ENCODE data around the gene PHC2. TPM values are rescaled to one million over a fixed set of nuclear protein-coding genes. Genes with fewer than 3 reads are reported as not detected.

The PHC2 gene
- polyA plus RNA-seq, 1 donor (not counting 4 experiments of a cell fraction or from before 2014, with no cell fraction given): 51.7 TPM

DNA sequence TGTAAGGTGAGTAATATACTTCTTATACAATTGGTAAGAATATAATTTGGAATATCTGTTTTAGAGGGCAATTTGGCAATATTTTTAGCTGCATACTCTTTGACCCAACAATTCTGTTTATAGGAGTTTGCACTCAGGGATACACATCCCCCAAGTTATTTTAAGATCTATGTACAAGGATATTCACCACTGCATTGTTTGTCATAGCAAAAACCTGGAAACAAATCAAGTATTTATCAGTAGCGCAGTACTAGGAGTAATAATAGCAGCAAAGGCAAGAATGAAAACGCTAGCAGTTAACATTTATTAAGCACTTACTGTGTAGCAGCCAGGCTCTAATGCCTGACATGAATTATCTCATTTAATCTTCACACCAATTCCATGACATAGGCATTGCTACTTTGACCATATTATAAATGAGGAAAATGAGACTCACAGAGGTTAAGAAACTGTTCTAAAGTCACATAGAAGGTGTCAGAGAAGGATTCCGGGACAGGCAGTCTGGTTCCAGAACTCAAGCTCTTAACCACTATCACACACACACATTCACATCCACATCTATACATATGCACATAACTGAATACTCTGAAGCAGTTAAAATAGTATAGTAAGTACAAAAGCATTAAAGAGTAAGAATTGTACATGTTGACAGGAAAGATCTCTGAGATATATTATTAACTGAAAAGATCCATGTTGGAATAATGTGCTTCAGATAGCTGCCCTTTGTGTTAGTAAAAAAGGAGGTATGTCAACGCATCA, 30.6 kb downstream of the PHC2 start:
- Histone ChIP-seq H3K9ac (ENCODE audit: control insufficient read depth, extremely low read depth, insufficient read depth, low read length) (no peak overlapping the region), H3K4me2 (ENCODE audit: control insufficient read depth, extremely low read depth, insufficient read depth, low read depth, low read length) (no peak overlapping the region), H3K9me1 (ENCODE audit: control insufficient read depth, extremely low read depth, insufficient read depth, low read length) (no peaks in the 10 kb centered on the region), H3K79me2 (ENCODE audit: control insufficient read depth, insufficient read depth, low read length) (peaks cover 40% of the 10 kb centered on the region), H3K27ac (ENCODE audit: control insufficient read depth, insufficient read depth, low read length) (no peak overlapping the region), H3K27me3 (ENCODE audit: control insufficient read depth, extremely low read depth, insufficient read depth, low read length) (no peaks in the 10 kb centered on the region), H4K20me1 (ENCODE audit: control insufficient read depth, extremely low read depth, insufficient read depth, low read length) (no peaks in the 10 kb centered on the region), H3K4me1 (ENCODE audit: control insufficient read depth, extremely low read depth, insufficient read depth, low read length) (no peaks in the 10 kb centered on the region), H3K36me3 (ENCODE audit: control insufficient read depth in 2 of 2, extremely low read depth in 1 of 2, insufficient read depth in 2 of 2, low read length in 2 of 2) (peaks cover 9 to 13% of the 10 kb centered on the region in 2 experiments), H3K9me3 (ENCODE audit: control insufficient read depth, low read depth, low read length) (no peaks in the 10 kb centered on the region), H3K4me3 (ENCODE audit: control insufficient read depth in 2 of 3, extremely low read depth in 1 of 3, insufficient read depth in 2 of 3, low read depth in 1 of 3, low read length in 3 of 3) (no peak overlapping the region), H2AFZ (ENCODE audit: control insufficient read depth, low read length) (no peak overlapping the region)
- FAIRE-seq: no peak
- dilution Hi-C loops (cut with MboI; ENCODE audit: extremely low pct_ligation_motif_present, low sequenced_read_pairs): no loop called here
- TF ChIP-seq EZH2 (IDR thresholded peaks at IDR 0.05; ENCODE audit: low read length): no peak
- TF ChIP-seq, protein P1, sequence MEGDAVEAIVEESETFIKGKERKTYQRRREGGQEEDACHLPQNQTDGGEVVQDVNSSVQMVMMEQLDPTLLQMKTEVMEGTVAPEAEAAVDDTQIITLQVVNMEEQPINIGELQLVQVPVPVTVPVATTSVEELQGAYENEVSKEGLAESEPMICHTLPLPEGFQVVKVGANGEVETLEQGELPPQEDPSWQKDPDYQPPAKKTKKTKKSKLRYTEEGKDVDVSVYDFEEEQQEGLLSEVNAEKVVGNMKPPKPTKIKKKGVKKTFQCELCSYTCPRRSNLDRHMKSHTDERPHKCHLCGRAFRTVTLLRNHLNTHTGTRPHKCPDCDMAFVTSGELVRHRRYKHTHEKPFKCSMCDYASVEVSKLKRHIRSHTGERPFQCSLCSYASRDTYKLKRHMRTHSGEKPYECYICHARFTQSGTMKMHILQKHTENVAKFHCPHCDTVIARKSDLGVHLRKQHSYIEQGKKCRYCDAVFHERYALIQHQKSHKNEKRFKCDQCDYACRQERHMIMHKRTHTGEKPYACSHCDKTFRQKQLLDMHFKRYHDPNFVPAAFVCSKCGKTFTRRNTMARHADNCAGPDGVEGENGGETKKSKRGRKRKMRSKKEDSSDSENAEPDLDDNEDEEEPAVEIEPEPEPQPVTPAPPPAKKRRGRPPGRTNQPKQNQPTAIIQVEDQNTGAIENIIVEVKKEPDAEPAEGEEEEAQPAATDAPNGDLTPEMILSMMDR (optimal IDR thresholded peaks at IDR 0.05 in 1 of 3, IDR thresholded peaks at IDR 0.05 in 1 of 3, conservative IDR thresholded peaks at IDR 0.05 in 1 of 3; ENCODE audit: extremely low read depth in 1 of 3, insufficient read depth in 2 of 3, low read length in 3 of 3): no peak
- DNase-seq (ENCODE audit: low read depth, low spot score): no peak

DNA sequence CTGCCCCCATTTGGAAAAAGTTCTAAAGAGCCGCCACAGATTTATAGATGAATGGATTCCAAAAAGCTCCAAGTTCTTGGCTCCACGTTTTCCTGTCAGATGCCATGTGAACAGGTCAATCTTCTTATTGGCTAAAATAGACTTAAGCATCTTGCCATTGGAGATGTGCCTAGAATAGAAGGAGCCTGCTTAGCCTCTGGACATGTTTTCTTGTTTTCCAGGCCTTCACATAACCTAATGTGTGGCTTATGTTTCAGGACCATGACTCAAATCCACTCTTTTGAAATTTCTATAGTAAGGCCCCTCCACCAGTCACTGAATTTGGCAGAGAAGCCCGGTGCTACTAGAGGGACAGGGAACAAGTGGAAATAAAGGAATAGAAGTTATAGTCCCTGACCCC, 31.5 kb downstream of the PHC2 start:
- FAIRE-seq: no peak

More for the DNA sequence above, 31.5 kb downstream of the PHC2 start:
- dilution Hi-C loops (cut with MboI; ENCODE audit: extremely low pct_ligation_motif_present, low sequenced_read_pairs): no loop called here
- Histone ChIP-seq H3K9me1 (ENCODE audit: control insufficient read depth, extremely low read depth, insufficient read depth, low read length) (no peaks in the 10 kb centered on the region), H4K20me1 (ENCODE audit: control insufficient read depth, extremely low read depth, insufficient read depth, low read length) (no peaks in the 10 kb centered on the region), H3K27me3 (ENCODE audit: control insufficient read depth, extremely low read depth, insufficient read depth, low read length) (no peaks in the 10 kb centered on the region), H3K4me2 (ENCODE audit: control insufficient read depth, extremely low read depth, insufficient read depth, low read depth, low read length) (no peak overlapping the region), H3K9ac (ENCODE audit: control insufficient read depth, extremely low read depth, insufficient read depth, low read length) (no peak overlapping the region), H2AFZ (ENCODE audit: control insufficient read depth, low read length) (no peak overlapping the region), H3K27ac (ENCODE audit: control insufficient read depth, insufficient read depth, low read length) (no peak overlapping the region), H3K9me3 (ENCODE audit: control insufficient read depth, low read depth, low read length) (no peaks in the 10 kb centered on the region), H3K4me3 (ENCODE audit: control insufficient read depth in 2 of 3, extremely low read depth in 1 of 3, insufficient read depth in 2 of 3, low read depth in 1 of 3, low read length in 3 of 3) (no peak overlapping the region), H3K4me1 (ENCODE audit: control insufficient read depth, extremely low read depth, insufficient read depth, low read length) (no peaks in the 10 kb centered on the region), H3K36me3 (ENCODE audit: control insufficient read depth in 2 of 2, extremely low read depth in 1 of 2, insufficient read depth in 2 of 2, low read length in 2 of 2) (peaks cover 9 to 13% of the 10 kb centered on the region in 2 experiments), H3K79me2 (ENCODE audit: control insufficient read depth, insufficient read depth, low read length) (peaks cover 33% of the 10 kb centered on the region)
- DNase-seq (ENCODE audit: low read depth, low spot score): no peak
- TF ChIP-seq, protein P1 (optimal IDR thresholded peaks at IDR 0.05 in 1 of 3, IDR thresholded peaks at IDR 0.05 in 1 of 3, conservative IDR thresholded peaks at IDR 0.05 in 1 of 3; ENCODE audit: extremely low read depth in 1 of 3, insufficient read depth in 2 of 3, low read length in 3 of 3): no peak
- TF ChIP-seq EZH2 (IDR thresholded peaks at IDR 0.05; ENCODE audit: low read length): no peak
